ENCODE data around the gene HECW1.

DNA sequence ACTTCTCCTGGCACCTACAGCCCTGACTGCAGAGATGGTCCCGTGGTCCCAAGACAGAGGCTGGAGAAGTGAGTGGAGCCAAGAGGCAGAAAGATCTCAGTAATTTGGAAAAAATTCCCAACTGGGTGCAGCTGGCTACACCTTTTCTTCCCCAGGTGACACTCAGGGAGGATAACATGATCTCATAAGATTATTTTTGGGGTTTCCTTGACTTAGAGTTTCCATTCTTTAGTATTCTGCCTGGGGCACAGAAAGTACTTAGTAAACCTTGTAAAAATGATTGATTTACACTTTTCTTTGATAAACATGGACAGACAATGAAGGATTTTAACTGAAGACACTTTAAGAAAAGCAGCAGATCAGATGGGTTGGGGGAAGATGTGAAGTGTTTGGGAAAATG, 38.6 kb downstream of the HECW1 start:
- TF ChIP-seq EZH2phosphoT487 (IDR thresholded peaks at IDR 0.05; ENCODE audit: insufficient read depth, low read depth) (no peak), EZH2 (IDR thresholded peaks at IDR 0.05; ENCODE audit: insufficient read depth, poor library complexity, severe bottlenecking) (no peak)
